HG02840 (cell line): ENCODE measurements around the gene ELANE.
"Not testable (repeated sequence)": the region's sequence is repeated elsewhere in the genome, so short reads cannot be mapped to it uniquely, and the experiment has no call there.

Source experiments
- ATAC-seq: cut with Tn5 transposase; IDR thresholded peaks from one replicate; pipeline ENCODE4 v1.9.1; 2021; ENCODE audit warnings: mild to moderate bottlenecking, moderate library complexity, moderate number of reproducible peaks; ENCODE audit not compliant: unreplicated experiment, low FRiP score

ELANE gene

GRCh38 chr19:891421-892200, 39.5 kb downstream of the ELANE start:
- not testable (repeated sequence) for ATAC-seq

GRCh38 chr19:892243-892893, 40.3 kb downstream of the ELANE start:
- ATAC-seq = no peak

GRCh38 chr19:892894-893689, 41.0 kb downstream of the ELANE start, which contains the start of the genes MED16 and RNU6-9:
Gene MED16 (minus strand): TSS chr19:893187. CDS start chr19:891131, 2,056 bp downstream.
Gene RNU6-9 (plus strand): TSS chr19:893484.
- ATAC-seq = peak; percentile 86

GRCh38 chr19:896434-896833, 44.3 kb downstream of the ELANE start:
- no peak for ATAC-seq

- no peak for ATAC-seq
Observed at GRCh38 chr19:896999-897398, 44.9 kb downstream of the ELANE start.

GRCh38 chr19:897442-898039, 45.4 kb downstream of the ELANE start:
- no peak for ATAC-seq

GRCh38 chr19:898663-899062, 46.6 kb downstream of the ELANE start:
- ATAC-seq = no peak

GRCh38 chr19:899336-900042, 47.4 kb downstream of the ELANE start:
- no peak for ATAC-seq

- ATAC-seq = no peak
Observed at GRCh38 chr19:900043-900301, 47.9 kb downstream of the ELANE start.

GRCh38 chr19:900302-901111, 48.4 kb downstream of the ELANE start:
- no peak for ATAC-seq

GRCh38 chr19:901216-902092, 49.4 kb downstream of the ELANE start:
- ATAC-seq = no peak

GRCh38 chr19:902093-902370, 49.9 kb downstream of the ELANE start:
- ATAC-seq = no peak

GRCh38 chr19:902446-903226, 50.5 kb downstream of the ELANE start:
- no peak for ATAC-seq

GRCh38 chr19:903266-903797, 51.2 kb downstream of the ELANE start:
- no peak for ATAC-seq

- no peak for ATAC-seq
Observed at GRCh38 chr19:904545-904944, 52.4 kb downstream of the ELANE start.
